ENCODE results near the gene C11orf97.
"Not testable (repeated sequence)": the region's sequence is repeated elsewhere in the genome, so short reads cannot be mapped to it uniquely, and the experiment has no call there.

Gene C11orf97

GRCh38 chr11:94525546-94526324 lies 13.5 kb downstream of the C11orf97 start:
- DNase-seq, result peak; percentile 64

- peak; percentile 75 for DNase-seq
Observed at GRCh38 chr11:94526645-94527438, 14.6 kb downstream of the C11orf97 start.

- no peak for DNase-seq
Observed at GRCh38 chr11:94528551-94528950, 16.3 kb downstream of the C11orf97 start.

GRCh38 chr11:94532211-94532610 lies 19.9 kb downstream of the C11orf97 start:
- DNase-seq, result no peak

GRCh38 chr11:94533206-94533605 lies 20.9 kb downstream of the C11orf97 start:
- peak; percentile 50 for DNase-seq

- DNase-seq, result peak; percentile 63
Observed at GRCh38 chr11:94533696-94534630, 21.7 kb downstream of the C11orf97 start.

GRCh38 chr11:94536386-94536785 lies 24.1 kb downstream of the C11orf97 start:
- no peak for DNase-seq

- no peak for DNase-seq
Observed at GRCh38 chr11:94537031-94537600, 24.9 kb downstream of the C11orf97 start.

GRCh38 chr11:94539420-94539819 lies 27.2 kb downstream of the C11orf97 start:
- DNase-seq, result no peak

GRCh38 chr11:94543695-94544645 lies 31.7 kb downstream of the C11orf97 start, which contains the start of gene FUT4:
FUT4 (plus strand) TSS chr11:94543921; CDS start chr11:94544134, 213 bp downstream.
- peak; percentile 88 for DNase-seq

GRCh38 chr11:94544646-94545263 lies 32.5 kb downstream of the C11orf97 start:
- DNase-seq, result no peak

GRCh38 chr11:94545264-94546161 lies 33.3 kb downstream of the C11orf97 start:
- DNase-seq, result no peak

GRCh38 chr11:94546162-94546470 lies 33.9 kb downstream of the C11orf97 start:
- DNase-seq, result no peak

- DNase-seq, result no peak
Observed at GRCh38 chr11:94546886-94547285, 34.6 kb downstream of the C11orf97 start.

- no peak for DNase-seq
Observed at GRCh38 chr11:94549146-94549545, 36.9 kb downstream of the C11orf97 start.

GRCh38 chr11:94550513-94550912 lies 38.3 kb downstream of the C11orf97 start:
- DNase-seq, result peak; percentile 68

- no peak for DNase-seq
Observed at GRCh38 chr11:94553938-94554337, 41.7 kb downstream of the C11orf97 start.

- DNase-seq, result not testable (repeated sequence)
Observed at GRCh38 chr11:94555752-94556329, 43.6 kb downstream of the C11orf97 start.

- DNase-seq, result no peak
Observed at GRCh38 chr11:94557421-94557820, 45.2 kb downstream of the C11orf97 start.
